ENCODE results near the gene LRRC72. TPM values are rescaled to one million over a fixed set of nuclear protein-coding genes. Genes with fewer than 3 reads are reported as not detected.

The LRRC72 gene
- total RNA-seq, 1 donor from 2014 or later: not detected

- Mint-ChIP-seq H3K4me3 (ENCODE audit: unreplicated experiment) (no peak overlapping the region), H3K4me1 (ENCODE audit: low read depth, unreplicated experiment) (no peaks in the 10 kb centered on the region), H3K9me3 (ENCODE audit: unreplicated experiment) (no peaks in the 10 kb centered on the region), H3K36me3 (ENCODE audit: unreplicated experiment) (no peaks in the 10 kb centered on the region), H3K27me3 (ENCODE audit: unreplicated experiment) (peaks cover 1% of the 10 kb centered on the region), H3K27ac (ENCODE audit: unreplicated experiment) (no peak overlapping the region)
- DNase-seq: no peak
- no peak for TF ChIP-seq CTCF (IDR thresholded peaks at IDR 0.05; ENCODE audit: partially characterized antibody, unreplicated experiment)
Observed at GRCh38 chr7:16492513-16493062, 34.0 kb upstream of the LRRC72 start.

- no peaks in the 10 kb centered on the region for H3K4me1 Mint-ChIP-seq (ENCODE audit: low read depth, unreplicated experiment)
- no peak for TF ChIP-seq CTCF (IDR thresholded peaks at IDR 0.05; ENCODE audit: partially characterized antibody, unreplicated experiment)
- H3K27me3 Mint-ChIP-seq (ENCODE audit: unreplicated experiment): peaks cover 1% of the 10 kb centered on the region
- H3K4me3 Mint-ChIP-seq (ENCODE audit: unreplicated experiment): no peak overlapping the region
- H3K36me3 Mint-ChIP-seq (ENCODE audit: unreplicated experiment): no peaks in the 10 kb centered on the region
- no peak overlapping the region for H3K27ac Mint-ChIP-seq (ENCODE audit: unreplicated experiment)
- H3K9me3 Mint-ChIP-seq (ENCODE audit: unreplicated experiment): no peaks in the 10 kb centered on the region
- DNase-seq: no peak
Observed at GRCh38 chr7:16493266-16493665, 33.4 kb upstream of the LRRC72 start.

- H3K36me3 Mint-ChIP-seq (ENCODE audit: unreplicated experiment): no peaks in the 10 kb centered on the region
- H3K4me1 Mint-ChIP-seq (ENCODE audit: low read depth, unreplicated experiment): no peaks in the 10 kb centered on the region
- H3K27ac Mint-ChIP-seq (ENCODE audit: unreplicated experiment): no peak overlapping the region
- TF ChIP-seq CTCF (IDR thresholded peaks at IDR 0.05; ENCODE audit: partially characterized antibody, unreplicated experiment): no peak
- no peaks in the 10 kb centered on the region for H3K9me3 Mint-ChIP-seq (ENCODE audit: unreplicated experiment)
- H3K4me3 Mint-ChIP-seq (ENCODE audit: unreplicated experiment): no peak overlapping the region
- DNase-seq: no peak
- no peaks in the 10 kb centered on the region for H3K27me3 Mint-ChIP-seq (ENCODE audit: unreplicated experiment)
Observed at GRCh38 chr7:16494551-16494950, 32.1 kb upstream of the LRRC72 start.

GRCh38 chr7:16494955-16495719 is 31.5 kb upstream of the LRRC72 start:
- no peaks in the 10 kb centered on the region for H3K27me3 Mint-ChIP-seq (ENCODE audit: unreplicated experiment)
- no peaks in the 10 kb centered on the region for H3K9me3 Mint-ChIP-seq (ENCODE audit: unreplicated experiment)
- no peak overlapping the region for H3K4me3 Mint-ChIP-seq (ENCODE audit: unreplicated experiment)
- H3K36me3 Mint-ChIP-seq (ENCODE audit: unreplicated experiment): no peaks in the 10 kb centered on the region
- TF ChIP-seq CTCF (IDR thresholded peaks at IDR 0.05; ENCODE audit: partially characterized antibody, unreplicated experiment): no peak
- no peaks in the 10 kb centered on the region for H3K4me1 Mint-ChIP-seq (ENCODE audit: low read depth, unreplicated experiment)
- DNase-seq: no peak
- H3K27ac Mint-ChIP-seq (ENCODE audit: unreplicated experiment): no peak overlapping the region

- H3K27ac Mint-ChIP-seq (ENCODE audit: unreplicated experiment): no peak overlapping the region
- no peaks in the 10 kb centered on the region for H3K4me1 Mint-ChIP-seq (ENCODE audit: low read depth, unreplicated experiment)
- no peaks in the 10 kb centered on the region for H3K9me3 Mint-ChIP-seq (ENCODE audit: unreplicated experiment)
- TF ChIP-seq CTCF (IDR thresholded peaks at IDR 0.05; ENCODE audit: partially characterized antibody, unreplicated experiment): no peak
- H3K27me3 Mint-ChIP-seq (ENCODE audit: unreplicated experiment): no peaks in the 10 kb centered on the region
- no peaks in the 10 kb centered on the region for H3K36me3 Mint-ChIP-seq (ENCODE audit: unreplicated experiment)
- DNase-seq: no peak
- H3K4me3 Mint-ChIP-seq (ENCODE audit: unreplicated experiment): no peak overlapping the region
Observed at GRCh38 chr7:16498122-16498521, 28.5 kb upstream of the LRRC72 start.
